Measurements from ENCODE around the gene ACTMAP. TPM values are rescaled to one million over a fixed set of nuclear protein-coding genes. Genes with fewer than 3 reads are reported as not detected.

ACTMAP gene
- total and polyA plus RNA-seq, 2 of the 13 experiments (the other 11 are each of a cell fraction or from before 2014, with no cell fraction given), result 2.2 to 7.9 TPM

- TF ChIP-seq ZBED4 (CRISPR knock-in tag; IDR thresholded peaks at IDR 0.05; ENCODE audit: borderline replicate concordance) (no peak), MEIS1 (CRISPR knock-in tag; IDR thresholded peaks at IDR 0.05; ENCODE audit: borderline replicate concordance) (peak; percentile 34; the same call in 1 of the 2 replicates), ZNF788 (CRISPR knock-in tag; IDR thresholded peaks at IDR 0.05; ENCODE audit: borderline replicate concordance) (peak; percentile 54; the same call in 1 of the 2 replicates), SNRNP70 (IDR thresholded peaks at IDR 0.05; ENCODE audit: low read depth, low read length) (no peak), RXRB (CRISPR knock-in tag; IDR thresholded peaks at IDR 0.05; ENCODE audit: borderline replicate concordance) (peak; percentile 65; the same call in 1 of the 2 replicates), SNAPC2 (CRISPR knock-in tag; IDR thresholded peaks at IDR 0.05) (no peak), ZFP37 (CRISPR knock-in tag; IDR thresholded peaks at IDR 0.05; ENCODE audit: borderline replicate concordance) (no peak), THYN1 (CRISPR knock-in tag; IDR thresholded peaks at IDR 0.05; ENCODE audit: borderline replicate concordance, low read depth) (no peak), MLX (CRISPR knock-in tag; IDR thresholded peaks at IDR 0.05) (peak; percentile 29; the same call in 1 of the 2 replicates), GFI1 (CRISPR knock-in tag; IDR thresholded peaks at IDR 0.05; ENCODE audit: borderline replicate concordance) (no peak), HNRNPL (IDR thresholded peaks at IDR 0.05; ENCODE audit: low read depth, low read length) (peak; percentile 91), SALL2 (CRISPR knock-in tag; IDR thresholded peaks at IDR 0.05) (no peak), ZFYVE20 (CRISPR knock-in tag; IDR thresholded peaks at IDR 0.05; ENCODE audit: borderline replicate concordance, low read depth) (no peak), SP5 (CRISPR knock-in tag; IDR thresholded peaks at IDR 0.05; ENCODE audit: borderline replicate concordance, low read depth) (peak; percentile 94), THAP11 (CRISPR knock-in tag; IDR thresholded peaks at IDR 0.05) (no peak), TRIM22 (IDR thresholded peaks at IDR 0.05) (no peak), DPF2 (CRISPR knock-in tag; IDR thresholded peaks at IDR 0.05; ENCODE audit: borderline replicate concordance, low read depth) (no peak), ZNF879 (CRISPR knock-in tag; IDR thresholded peaks at IDR 0.05) (no peak), U2AF2 (IDR thresholded peaks at IDR 0.05; ENCODE audit: low read depth, low read length) (0 out of 2 replicates have a peak, but pooled peaks have one; percentile 20), E2F1 (CRISPR knock-in tag; IDR thresholded peaks at IDR 0.05) (no peak), CBX5 (CRISPR knock-in tag; IDR thresholded peaks at IDR 0.05; ENCODE audit: borderline replicate concordance) (peak; percentile 32; the same call in 1 of the 2 replicates), JUNB (CRISPR knock-in tag; IDR thresholded peaks at IDR 0.05; ENCODE audit: borderline replicate concordance) (no peak)
Measured at GRCh38 chr19:40718774-40719391, 31.4 kb downstream of the ACTMAP start (continued).
